ENCODE data around the gene CMSS1.

CMSS1 gene

DNA sequence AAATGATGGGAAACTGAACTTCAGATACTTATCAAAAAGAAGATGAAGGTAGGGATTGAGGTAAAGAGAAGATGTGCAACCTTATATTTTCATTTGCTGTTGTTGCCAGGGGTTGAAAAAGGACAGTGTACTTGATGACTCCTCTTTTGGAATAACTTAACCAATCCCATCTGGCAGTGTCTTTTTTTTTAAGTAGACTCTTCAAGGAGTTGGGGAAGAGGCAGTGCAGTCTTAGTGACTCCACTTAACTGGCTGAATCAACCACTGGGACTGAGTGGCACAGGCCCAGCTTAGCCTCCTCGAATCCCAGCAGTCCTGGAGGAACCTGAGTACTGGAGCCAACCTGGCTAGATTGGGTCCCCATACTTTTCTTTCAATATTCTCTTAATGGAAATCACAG, 323.9 kb downstream of the CMSS1 start:
- H3K9ac ChIP-seq (ENCODE audit: insufficient read length, low read depth), result no peak overlapping the region
- DNase-seq (ENCODE audit: low read depth, low spot score), result no peak
- TF ChIP-seq ZNF274 (IDR thresholded peaks at IDR 0.05; ENCODE audit: low read depth, low read length) (no peak), SUZ12 (IDR thresholded peaks at IDR 0.05; ENCODE audit: extremely low read depth, insufficient read depth, insufficient read length) (no peak), YY1 (IDR thresholded peaks at IDR 0.05; ENCODE audit: insufficient read depth, insufficient read length) (no peak)
- H3K4me1 ChIP-seq (ENCODE audit: insufficient read depth, insufficient read length), result no peaks in the 10 kb centered on the region
- H3K27me3 ChIP-seq (ENCODE audit: insufficient read depth, insufficient read length), result no peaks in the 10 kb centered on the region
- H3K4me3 ChIP-seq (ENCODE audit: insufficient read length, low read depth), result no peak overlapping the region
- no peaks in the 10 kb centered on the region for H3K36me3 ChIP-seq (ENCODE audit: insufficient read depth, insufficient read length, low read length)
- peaks cover 13% of the 10 kb centered on the region for H3K9me3 ChIP-seq (ENCODE audit: insufficient read depth, low read length)

DNA sequence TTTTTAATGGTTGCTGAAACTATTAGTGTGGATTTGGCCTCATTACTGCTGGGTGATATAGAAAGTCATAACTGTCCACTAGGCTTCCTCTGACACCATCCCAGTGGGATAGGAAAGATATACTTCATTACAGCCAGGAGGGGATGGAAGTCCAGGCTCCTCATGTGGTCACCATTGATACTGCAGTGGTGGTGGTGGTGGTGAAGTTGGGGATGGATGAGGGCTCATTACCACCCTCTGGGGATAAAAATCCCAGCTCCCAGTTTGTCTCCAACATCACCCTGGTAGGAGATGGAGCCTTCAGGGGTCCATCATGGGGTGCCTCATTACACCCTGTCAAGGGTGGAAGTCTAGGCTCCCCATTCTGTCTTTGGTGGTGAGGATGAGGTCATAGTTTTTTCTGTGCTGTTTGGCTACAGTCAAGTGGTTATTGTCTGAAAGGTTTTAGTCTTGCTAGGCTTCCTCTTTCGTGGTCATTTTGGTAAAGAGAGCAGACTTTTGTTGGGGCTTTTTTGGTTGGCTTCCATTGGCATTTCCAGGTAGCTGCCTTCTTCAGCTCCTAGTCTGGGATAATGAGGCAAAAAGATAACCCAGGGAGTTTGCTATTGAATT, 326.7 kb downstream of the CMSS1 start:
- Histone ChIP-seq H3K9ac (ENCODE audit: insufficient read length, low read depth) (no peak overlapping the region), H3K4me3 (ENCODE audit: insufficient read length, low read depth) (no peak overlapping the region), H3K4me1 (ENCODE audit: insufficient read depth, insufficient read length) (no peaks in the 10 kb centered on the region), H3K36me3 (ENCODE audit: insufficient read depth, insufficient read length, low read length) (peaks cover 2% of the 10 kb centered on the region), H3K9me3 (ENCODE audit: insufficient read depth, low read length) (peaks cover 13% of the 10 kb centered on the region), H3K27me3 (ENCODE audit: insufficient read depth, insufficient read length) (no peaks in the 10 kb centered on the region)
- no peak for DNase-seq (ENCODE audit: low read depth, low spot score)
- TF ChIP-seq YY1 (IDR thresholded peaks at IDR 0.05; ENCODE audit: insufficient read depth, insufficient read length), result no peak

DNA sequence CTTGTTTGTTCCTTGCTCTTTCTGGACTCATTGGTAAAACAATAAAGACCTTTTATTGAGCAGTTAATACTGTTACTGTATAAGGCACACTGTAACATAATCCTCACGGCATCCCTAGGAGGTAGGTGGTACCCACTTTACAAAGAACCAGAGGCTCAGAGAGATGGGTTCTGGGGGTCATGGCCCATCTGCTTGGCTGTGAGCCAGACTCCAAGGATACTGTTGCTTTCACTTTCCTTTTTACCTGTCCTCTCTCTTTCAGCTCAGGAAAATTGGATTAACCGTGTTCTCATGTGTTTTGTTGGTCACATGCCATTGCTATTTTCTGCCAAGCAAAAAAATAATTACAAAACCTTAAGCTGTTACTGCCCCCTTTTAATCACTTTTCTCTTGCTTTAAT, 331.5 kb downstream of the CMSS1 start:
- no peaks in the 10 kb centered on the region for H3K9me3 ChIP-seq (ENCODE audit: insufficient read depth, low read length)
- H3K27me3 ChIP-seq (ENCODE audit: insufficient read depth, insufficient read length), result no peaks in the 10 kb centered on the region
- H3K9ac ChIP-seq (ENCODE audit: insufficient read length, low read depth), result no peak overlapping the region
- no peak for DNase-seq (ENCODE audit: low read depth, low spot score)
- no peaks in the 10 kb centered on the region for H3K4me1 ChIP-seq (ENCODE audit: insufficient read depth, insufficient read length)
- H3K36me3 ChIP-seq (ENCODE audit: insufficient read depth, insufficient read length, low read length), result peaks cover 9% of the 10 kb centered on the region
- TF ChIP-seq ZNF274 (IDR thresholded peaks at IDR 0.05; ENCODE audit: low read depth, low read length), result no peak
- no peak overlapping the region for H3K4me3 ChIP-seq (ENCODE audit: insufficient read length, low read depth)

DNA sequence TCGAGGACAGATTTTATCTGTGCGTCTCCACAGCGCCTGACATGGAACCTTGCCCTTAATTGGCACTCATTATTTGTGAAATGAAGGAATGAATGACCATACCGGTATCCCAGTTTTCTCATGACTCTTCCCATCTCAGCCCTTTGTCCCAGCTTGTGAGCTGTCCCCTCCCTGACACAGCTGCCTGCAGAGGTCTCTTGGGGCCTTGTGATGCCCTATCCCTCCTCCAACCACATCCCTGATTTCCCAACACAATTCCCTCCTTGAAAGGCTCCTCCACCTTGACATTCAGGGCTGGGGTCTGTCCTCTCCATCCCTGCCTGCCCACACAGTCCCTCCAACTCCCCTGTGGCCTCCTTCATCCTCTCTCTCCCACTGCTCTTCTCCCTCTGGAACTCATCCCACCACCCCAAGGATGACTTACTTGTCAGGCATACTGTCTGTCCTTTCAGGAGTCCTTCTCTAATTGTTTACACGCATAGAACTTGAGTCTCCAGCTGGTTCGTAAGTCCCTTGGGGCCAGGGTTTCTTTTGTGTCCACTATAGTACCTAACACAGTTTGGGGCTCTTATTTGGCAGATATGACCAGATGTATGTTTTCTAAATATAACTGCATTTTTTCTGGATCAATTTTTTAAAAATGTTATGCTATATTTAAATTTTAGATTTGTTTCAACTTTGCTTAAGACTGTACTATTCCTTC, 332.2 kb downstream of the CMSS1 start:
- H3K9ac ChIP-seq (ENCODE audit: insufficient read length, low read depth), result no peak overlapping the region
- H3K9me3 ChIP-seq (ENCODE audit: insufficient read depth, low read length), result 0 out of 2 replicates have a peak, but pooled peaks cover 1% of the 10 kb centered on the region
- TF ChIP-seq YY1 (IDR thresholded peaks at IDR 0.05; ENCODE audit: insufficient read depth, insufficient read length), result no peak
- TF ChIP-seq SUZ12 (IDR thresholded peaks at IDR 0.05; ENCODE audit: extremely low read depth, insufficient read depth, insufficient read length), result no peak
- no peak for TF ChIP-seq ZNF274 (IDR thresholded peaks at IDR 0.05; ENCODE audit: low read depth, low read length)
- H3K4me3 ChIP-seq (ENCODE audit: insufficient read length, low read depth), result no peak overlapping the region
- no peak for DNase-seq (ENCODE audit: low read depth, low spot score)
- no peaks in the 10 kb centered on the region for H3K27me3 ChIP-seq (ENCODE audit: insufficient read depth, insufficient read length)
- peaks cover 9% of the 10 kb centered on the region for H3K36me3 ChIP-seq (ENCODE audit: insufficient read depth, insufficient read length, low read length)
- no peaks in the 10 kb centered on the region for H3K4me1 ChIP-seq (ENCODE audit: insufficient read depth, insufficient read length)

DNA sequence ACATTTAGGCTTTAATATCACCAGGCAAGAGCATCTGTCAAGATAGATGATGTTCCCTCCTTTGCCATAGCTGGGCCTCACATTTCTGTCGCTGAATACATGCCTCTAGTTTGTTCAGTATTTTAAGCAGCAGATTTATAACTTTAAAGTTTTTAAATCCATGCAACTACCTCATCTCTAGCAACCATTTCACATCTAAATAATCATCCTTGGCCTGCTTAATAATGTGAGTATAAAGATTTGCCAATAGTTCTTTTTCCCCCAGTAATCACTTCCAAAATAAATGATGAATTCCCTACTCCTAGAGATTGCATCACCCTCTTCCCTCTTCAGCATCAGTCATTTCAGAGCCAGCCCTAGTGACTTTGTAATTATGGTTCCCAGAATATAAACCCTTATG, 332.8 kb downstream of the CMSS1 start:
- TF ChIP-seq YY1 (IDR thresholded peaks at IDR 0.05; ENCODE audit: insufficient read depth, insufficient read length) (no peak), SUZ12 (IDR thresholded peaks at IDR 0.05; ENCODE audit: extremely low read depth, insufficient read depth, insufficient read length) (no peak), ZNF274 (IDR thresholded peaks at IDR 0.05; ENCODE audit: low read depth, low read length) (no peak)
- DNase-seq (ENCODE audit: low read depth, low spot score), result no peak
- H3K4me1 ChIP-seq (ENCODE audit: insufficient read depth, insufficient read length), result no peaks in the 10 kb centered on the region
- H3K4me3 ChIP-seq (ENCODE audit: insufficient read length, low read depth), result no peak overlapping the region
- no peaks in the 10 kb centered on the region for H3K27me3 ChIP-seq (ENCODE audit: insufficient read depth, insufficient read length)
- no peak overlapping the region for H3K9ac ChIP-seq (ENCODE audit: insufficient read length, low read depth)
- H3K9me3 ChIP-seq (ENCODE audit: insufficient read depth, low read length), result peaks cover 7% of the 10 kb centered on the region; the same call in 1 of the 2 replicates
- H3K36me3 ChIP-seq (ENCODE audit: insufficient read depth, insufficient read length, low read length), result peaks cover 9% of the 10 kb centered on the region

DNA sequence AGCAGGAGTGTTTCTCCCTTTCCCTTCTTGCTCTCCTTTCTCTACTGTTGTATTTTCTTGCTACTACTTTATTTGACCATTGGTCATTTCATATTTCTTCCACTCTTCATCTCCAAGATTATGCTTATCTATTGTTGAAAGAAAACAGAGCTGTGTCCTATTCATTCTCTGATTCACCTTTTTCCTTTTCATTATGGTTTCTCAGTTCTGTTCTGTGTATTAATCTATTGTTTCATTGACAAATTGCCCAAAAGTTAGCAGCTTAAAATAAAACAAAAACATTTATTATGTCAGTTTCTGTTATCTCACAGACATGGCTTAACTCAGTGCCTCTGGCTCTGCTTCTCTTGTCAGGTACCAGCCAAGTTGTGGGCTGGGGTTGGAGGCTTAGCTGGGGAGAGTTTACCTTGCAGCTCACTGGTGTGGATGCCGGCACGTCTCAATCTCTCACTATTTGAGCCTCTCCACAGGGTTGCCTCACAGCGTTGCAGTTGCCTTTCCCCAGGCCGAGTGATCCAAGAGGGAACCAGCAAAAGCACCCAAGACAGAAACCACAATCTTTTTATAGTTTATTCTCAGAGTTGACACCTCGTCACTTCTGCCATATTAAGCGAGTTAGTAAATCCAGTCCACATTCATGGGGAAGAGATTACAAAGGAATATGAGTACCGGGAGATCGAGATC, 333.5 kb downstream of the CMSS1 start:
- Histone ChIP-seq H3K9me3 (ENCODE audit: insufficient read depth, low read length) (peaks cover 14% of the 10 kb centered on the region; the same call in 1 of the 2 replicates), H3K4me1 (ENCODE audit: insufficient read depth, insufficient read length) (no peaks in the 10 kb centered on the region), H3K9ac (ENCODE audit: insufficient read length, low read depth) (no peak overlapping the region), H3K36me3 (ENCODE audit: insufficient read depth, insufficient read length, low read length) (peaks cover 9% of the 10 kb centered on the region), H3K4me3 (ENCODE audit: insufficient read length, low read depth) (no peak overlapping the region), H3K27me3 (ENCODE audit: insufficient read depth, insufficient read length) (no peaks in the 10 kb centered on the region)
- TF ChIP-seq SUZ12 (IDR thresholded peaks at IDR 0.05; ENCODE audit: extremely low read depth, insufficient read depth, insufficient read length) (no peak), YY1 (IDR thresholded peaks at IDR 0.05; ENCODE audit: insufficient read depth, insufficient read length) (no peak), ZNF274 (IDR thresholded peaks at IDR 0.05; ENCODE audit: low read depth, low read length) (no peak)
- DNase-seq (ENCODE audit: low read depth, low spot score), result no peak

DNA sequence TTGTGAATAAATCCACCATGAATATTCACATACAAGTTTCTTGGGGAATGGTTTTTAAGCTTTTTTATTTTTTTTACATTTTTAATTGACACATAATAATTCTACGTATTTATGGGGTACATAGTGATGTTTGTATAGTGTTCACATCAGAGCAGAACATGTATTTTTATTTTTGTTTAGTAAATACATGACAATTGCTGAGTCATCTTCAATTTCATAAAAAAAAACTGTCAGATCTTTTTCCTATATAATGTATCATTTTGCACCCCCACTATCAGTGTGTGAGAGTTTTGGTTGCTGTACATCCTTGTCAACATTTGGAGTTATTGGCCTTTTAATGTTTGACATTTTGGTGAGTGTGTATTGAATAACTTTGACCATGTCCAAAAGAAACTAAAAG, 336.5 kb downstream of the CMSS1 start:
- DNase-seq (ENCODE audit: low read depth, low spot score), result no peak
- no peaks in the 10 kb centered on the region for H3K27me3 ChIP-seq (ENCODE audit: insufficient read depth, insufficient read length)
- H3K9me3 ChIP-seq (ENCODE audit: insufficient read depth, low read length), result peaks cover 14% of the 10 kb centered on the region; the same call in 1 of the 2 replicates
- H3K4me3 ChIP-seq (ENCODE audit: insufficient read length, low read depth), result no peak overlapping the region
- no peak overlapping the region for H3K9ac ChIP-seq (ENCODE audit: insufficient read length, low read depth)
- no peaks in the 10 kb centered on the region for H3K4me1 ChIP-seq (ENCODE audit: insufficient read depth, insufficient read length)
- no peak for TF ChIP-seq SUZ12 (IDR thresholded peaks at IDR 0.05; ENCODE audit: extremely low read depth, insufficient read depth, insufficient read length)
- H3K36me3 ChIP-seq (ENCODE audit: insufficient read depth, insufficient read length, low read length), result peaks cover 7% of the 10 kb centered on the region
